GM13976 (cell line): ENCODE results near the gene NACA.

Source experiments
- DNase-seq: peaks from one replicate; pipeline ENCODE4 v3.0.0; 2012; ENCODE audit warnings: low spot score
- in situ Hi-C: fragments of 300-500 bp; cut with MboI; formaldehyde crosslinking; loops from one replicate; pipeline ENCODE4 v1.12.0; 2022; ENCODE audit warnings: low sequenced_read_pairs, mixed read lengths, inconsistent platforms; ENCODE audit not compliant: unreplicated experiment
- TF ChIP-seq, protein P1 (sequence below): IDR thresholded peaks from 2 replicates; pipeline ENCODE4 v1.5.1; 2012; ENCODE audit warnings: borderline replicate concordance, mild to moderate bottlenecking; ENCODE audit not compliant: insufficient read depth; ENCODE audit errors: extremely low read depth, missing control alignments, control extremely low read depth

The NACA gene

DNA sequence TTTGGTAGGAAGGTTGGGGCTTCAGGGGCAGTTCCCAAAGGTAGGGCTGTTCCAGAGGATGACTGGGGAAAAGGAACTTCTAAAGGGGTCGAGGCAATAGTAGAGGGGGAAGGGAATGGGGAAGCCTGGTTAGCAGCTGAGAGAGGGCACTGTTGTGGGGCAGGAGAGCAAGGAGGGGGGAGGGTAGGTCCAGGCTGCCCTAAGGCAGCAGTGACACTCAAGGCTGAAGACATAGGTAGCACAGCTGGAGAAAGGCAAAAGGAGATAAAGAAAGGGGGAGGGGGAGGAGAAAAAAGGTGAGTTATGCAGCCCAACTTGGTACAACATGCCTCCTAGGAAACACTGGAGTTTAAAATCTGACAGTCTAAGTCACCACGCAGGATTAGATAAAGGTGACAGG is 3.9 kb downstream of the NACA start:
- TF ChIP-seq, protein P1, sequence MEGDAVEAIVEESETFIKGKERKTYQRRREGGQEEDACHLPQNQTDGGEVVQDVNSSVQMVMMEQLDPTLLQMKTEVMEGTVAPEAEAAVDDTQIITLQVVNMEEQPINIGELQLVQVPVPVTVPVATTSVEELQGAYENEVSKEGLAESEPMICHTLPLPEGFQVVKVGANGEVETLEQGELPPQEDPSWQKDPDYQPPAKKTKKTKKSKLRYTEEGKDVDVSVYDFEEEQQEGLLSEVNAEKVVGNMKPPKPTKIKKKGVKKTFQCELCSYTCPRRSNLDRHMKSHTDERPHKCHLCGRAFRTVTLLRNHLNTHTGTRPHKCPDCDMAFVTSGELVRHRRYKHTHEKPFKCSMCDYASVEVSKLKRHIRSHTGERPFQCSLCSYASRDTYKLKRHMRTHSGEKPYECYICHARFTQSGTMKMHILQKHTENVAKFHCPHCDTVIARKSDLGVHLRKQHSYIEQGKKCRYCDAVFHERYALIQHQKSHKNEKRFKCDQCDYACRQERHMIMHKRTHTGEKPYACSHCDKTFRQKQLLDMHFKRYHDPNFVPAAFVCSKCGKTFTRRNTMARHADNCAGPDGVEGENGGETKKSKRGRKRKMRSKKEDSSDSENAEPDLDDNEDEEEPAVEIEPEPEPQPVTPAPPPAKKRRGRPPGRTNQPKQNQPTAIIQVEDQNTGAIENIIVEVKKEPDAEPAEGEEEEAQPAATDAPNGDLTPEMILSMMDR, result no peak
- DNase-seq, result no peak
- in situ Hi-C loops, result no loop called here

DNA sequence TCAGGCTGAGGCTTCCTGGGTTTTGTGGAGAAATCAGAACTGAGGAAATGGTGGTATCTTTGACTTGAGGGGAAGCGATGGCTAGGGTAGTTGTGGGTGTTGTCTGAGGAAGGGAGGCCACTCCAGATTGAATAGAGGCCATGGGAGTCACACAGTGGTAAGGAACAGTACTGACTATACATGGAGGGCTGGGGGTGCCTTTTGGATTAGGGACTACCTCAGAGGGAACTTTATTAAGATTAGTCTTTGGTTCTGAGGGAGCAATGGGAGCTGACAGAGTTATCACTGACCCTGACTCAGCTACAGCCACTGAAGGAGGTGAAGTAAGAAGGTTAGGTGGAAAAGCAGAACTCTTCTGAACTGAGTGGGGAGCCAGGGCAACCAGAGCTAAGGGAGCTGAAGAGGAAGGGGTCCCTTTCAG is 4.4 kb downstream of the NACA start:
- DNase-seq, result no peak
- TF ChIP-seq, protein P1, result no peak
- in situ Hi-C loops, result no loop called here

DNA sequence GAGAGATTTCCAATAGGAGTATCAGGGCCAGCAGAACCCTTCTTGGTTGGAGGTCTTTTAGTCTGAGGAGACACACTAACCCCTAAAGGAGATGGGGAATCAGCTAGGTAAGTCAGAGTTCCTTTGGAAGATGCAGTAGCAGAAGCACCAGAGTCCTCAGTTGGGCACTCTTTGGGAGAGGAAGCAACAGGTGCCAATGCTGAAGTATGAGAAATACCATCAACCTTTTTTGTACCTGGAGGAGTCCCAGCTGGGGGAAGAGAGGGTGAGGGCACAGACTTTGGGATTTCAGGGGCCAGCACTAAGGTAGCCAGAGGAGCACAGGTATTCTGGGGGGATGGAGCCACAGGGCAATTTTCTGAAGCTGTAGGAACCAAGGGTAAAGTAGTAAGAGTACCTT is 6.0 kb downstream of the NACA start:
- in situ Hi-C loops, result no loop called here
- TF ChIP-seq, protein P1, result no peak
- no peak for DNase-seq

DNA sequence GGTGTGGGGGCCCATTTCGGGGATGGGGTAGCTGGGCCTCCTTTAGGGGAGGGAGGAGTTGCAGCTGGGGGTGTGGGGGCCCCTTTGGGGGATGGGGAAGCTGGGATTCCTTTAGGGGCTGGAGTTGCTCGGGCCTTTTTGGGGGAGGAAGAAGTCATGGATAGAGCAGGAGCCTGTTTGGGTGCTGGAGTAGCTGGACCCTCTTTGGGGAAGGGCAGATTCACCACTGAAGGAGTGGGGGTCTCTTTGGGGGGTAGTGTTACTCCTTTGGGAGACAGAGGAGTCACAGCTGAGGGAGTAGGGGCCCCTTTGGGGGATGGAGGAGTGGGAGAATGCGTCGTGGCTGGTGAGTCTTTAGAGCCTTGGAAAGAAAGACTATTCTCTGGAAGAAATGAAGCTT is 6.5 kb downstream of the NACA start:
- DNase-seq, result no peak
- TF ChIP-seq, protein P1, result no peak
- in situ Hi-C loops, result no loop called here

DNA sequence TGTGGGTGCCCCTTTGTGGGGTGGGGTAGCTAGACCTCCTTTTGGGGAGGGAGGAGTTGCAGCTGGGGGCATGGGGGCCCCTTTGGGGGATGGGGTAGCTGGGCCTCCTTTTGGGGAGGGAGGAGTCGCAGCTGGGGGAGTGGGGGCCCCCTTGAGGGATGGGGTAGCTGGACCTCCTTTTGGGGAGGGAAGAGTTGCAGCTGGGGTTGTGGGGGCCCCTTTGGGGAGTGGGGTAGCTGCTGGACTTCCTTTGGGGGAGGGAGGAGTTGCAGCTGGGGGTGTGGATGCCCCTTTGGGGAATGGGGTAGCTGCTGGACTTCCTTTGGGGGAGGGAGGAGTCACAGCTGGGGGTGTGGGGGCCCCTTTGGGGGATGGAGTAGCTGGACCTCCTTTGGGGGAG is 7.0 kb downstream of the NACA start:
- TF ChIP-seq, protein P1, result no peak
- in situ Hi-C loops, result no loop called here
- DNase-seq, result no peak

DNA sequence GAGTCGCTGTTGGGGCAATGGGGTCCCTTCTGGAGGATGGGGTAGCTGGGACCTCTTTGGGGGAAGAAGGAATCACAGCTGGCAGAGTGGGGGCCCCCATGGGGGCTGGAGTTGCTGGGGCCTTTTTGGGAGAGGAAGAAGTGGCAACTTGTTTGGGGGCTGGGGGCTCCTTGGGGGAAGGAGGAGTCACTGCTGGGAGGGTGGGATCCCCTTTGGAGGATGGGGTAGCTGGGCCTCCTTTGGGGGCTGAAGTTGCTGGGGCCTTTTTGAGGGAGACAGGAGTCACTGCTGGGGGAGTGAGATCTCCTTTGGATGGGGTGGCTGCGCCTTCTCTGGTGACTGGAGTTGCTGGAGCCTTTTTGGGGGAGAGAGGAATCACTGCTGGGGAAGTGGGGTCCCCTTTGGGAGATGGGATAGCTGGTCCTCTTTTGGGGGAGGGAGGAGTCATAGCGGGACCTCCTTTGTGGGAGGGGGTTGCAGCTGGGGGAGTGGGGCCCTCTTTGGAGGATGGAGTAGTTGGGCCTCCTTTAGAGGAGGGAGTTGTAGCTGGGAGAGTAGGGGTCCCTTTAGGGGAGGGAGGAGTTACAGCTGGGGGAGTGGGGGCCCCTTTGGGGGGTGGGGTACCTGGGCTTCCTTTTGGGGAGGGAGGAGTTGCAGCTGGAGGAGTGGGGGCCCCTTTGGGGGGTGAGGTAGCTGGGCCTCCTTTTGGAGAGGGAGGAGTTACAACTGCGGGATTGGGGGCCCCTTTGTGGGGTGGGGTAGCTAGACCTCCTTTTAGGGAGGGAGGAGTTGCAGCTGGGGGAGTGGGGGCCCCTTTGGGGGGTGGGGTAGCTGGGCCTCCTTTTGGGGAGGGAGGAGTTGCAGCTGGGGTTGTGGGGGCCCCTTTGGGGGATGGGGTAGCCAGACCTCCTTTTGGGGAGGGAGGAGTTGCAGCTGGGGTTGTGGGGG is 7.9 kb downstream of the NACA start:
- DNase-seq, result no peak
- in situ Hi-C loops, result no loop called here
- TF ChIP-seq, protein P1, result no peak
